Myocyte (in vitro differentiated cells): ENCODE results near the gene TIMM29. TPM values are rescaled to one million over a fixed set of nuclear protein-coding genes. Genes with fewer than 3 reads are reported as not detected.

Experiments used
- total RNA-seq: library from RNA; depleted of rRNA; stranded (reverse); fragments of >200 nt; gene quantifications from 2 replicates; pipeline ENCODE4 v1.2.3, GENCODE V29; 2014

The TIMM29 gene
- total RNA-seq, 1 donor from 2014 or later, result 33.8 TPM

Other genes with a start within 250 kb of the TIMM29 start
- gene QTRT1, start 227.4 kb upstream of the TIMM29 start, total RNA-seq, result 40.5 and 43.1 TPM in 2 replicates
- gene DNM2, start 210.7 kb upstream of the TIMM29 start, total RNA-seq, result 64.8 and 71.8 TPM in 2 replicates
- gene TMED1, start 92.6 kb upstream of the TIMM29 start, total RNA-seq, result 84.8 and 87.4 TPM in 2 replicates
- 0.21 and 1.1 TPM in 2 replicates for gene C19orf38, start 80.4 kb upstream of the TIMM29 start, total RNA-seq
- 37.1 and 42.6 TPM in 2 replicates for gene CARM1, start 57.3 kb upstream of the TIMM29 start, total RNA-seq
- 50.4 and 57.9 TPM in 2 replicates for gene YIPF2, start 172 bp upstream of the TIMM29 start, total RNA-seq
- 80.2 and 89.3 TPM in 2 replicates for gene SMARCA4, start 32.2 kb downstream of the TIMM29 start, total RNA-seq
- 80.0 and 152 TPM in 2 replicates for gene LDLR, start 160.7 kb downstream of the TIMM29 start, total RNA-seq
- 2.4 and 2.5 TPM in 2 replicates for gene SPC24, start 227.0 kb downstream of the TIMM29 start, total RNA-seq